DND-41 (cell line): ENCODE results near the gene GBE1.

Experiments
- EZH2 ChIP-seq: IDR thresholded peaks from 3 replicates; pipeline ENCODE4 v1.6.1; 2012; ENCODE audit warnings: borderline replicate concordance, low read depth, mild to moderate bottlenecking, moderate library complexity, low read length, inconsistent platforms; ENCODE audit not compliant: severe bottlenecking
- TF ChIP-seq, protein P1 (sequence below): IDR thresholded peaks from 2 replicates; pipeline ENCODE4 v1.5.1; 2012; ENCODE audit warnings: borderline replicate concordance, low read length, moderate library complexity, mild to moderate bottlenecking; ENCODE audit not compliant: poor library complexity, severe bottlenecking; ENCODE audit errors: extremely low read depth

DNA sequence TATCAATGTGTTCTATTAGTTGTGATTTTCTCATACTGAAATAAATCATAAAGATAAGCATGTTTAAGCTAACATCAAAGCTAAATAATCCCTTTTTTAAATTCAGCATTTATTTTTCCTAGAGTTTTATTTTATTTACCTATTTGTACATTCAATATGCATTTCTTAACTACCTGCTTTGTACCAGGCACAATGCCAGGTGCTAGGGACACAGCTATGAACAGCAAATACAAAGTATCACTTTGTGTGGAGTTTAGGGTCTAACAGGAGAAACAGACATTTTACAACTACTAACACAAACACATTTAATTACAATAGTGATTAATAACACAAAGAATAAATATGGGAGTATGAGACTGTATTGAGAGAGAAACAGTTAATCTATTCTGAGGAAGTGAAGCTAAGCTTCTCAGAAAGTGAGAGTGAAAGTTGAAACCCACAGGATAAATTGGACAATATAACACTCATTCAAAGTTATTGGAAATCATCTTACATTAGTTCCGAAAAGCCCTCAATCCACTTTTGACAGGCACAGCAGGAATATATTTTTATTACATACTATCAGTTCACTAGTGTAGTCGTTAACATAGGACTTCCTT, 159.6 kb downstream of the GBE1 start:
- TF ChIP-seq, protein P1, sequence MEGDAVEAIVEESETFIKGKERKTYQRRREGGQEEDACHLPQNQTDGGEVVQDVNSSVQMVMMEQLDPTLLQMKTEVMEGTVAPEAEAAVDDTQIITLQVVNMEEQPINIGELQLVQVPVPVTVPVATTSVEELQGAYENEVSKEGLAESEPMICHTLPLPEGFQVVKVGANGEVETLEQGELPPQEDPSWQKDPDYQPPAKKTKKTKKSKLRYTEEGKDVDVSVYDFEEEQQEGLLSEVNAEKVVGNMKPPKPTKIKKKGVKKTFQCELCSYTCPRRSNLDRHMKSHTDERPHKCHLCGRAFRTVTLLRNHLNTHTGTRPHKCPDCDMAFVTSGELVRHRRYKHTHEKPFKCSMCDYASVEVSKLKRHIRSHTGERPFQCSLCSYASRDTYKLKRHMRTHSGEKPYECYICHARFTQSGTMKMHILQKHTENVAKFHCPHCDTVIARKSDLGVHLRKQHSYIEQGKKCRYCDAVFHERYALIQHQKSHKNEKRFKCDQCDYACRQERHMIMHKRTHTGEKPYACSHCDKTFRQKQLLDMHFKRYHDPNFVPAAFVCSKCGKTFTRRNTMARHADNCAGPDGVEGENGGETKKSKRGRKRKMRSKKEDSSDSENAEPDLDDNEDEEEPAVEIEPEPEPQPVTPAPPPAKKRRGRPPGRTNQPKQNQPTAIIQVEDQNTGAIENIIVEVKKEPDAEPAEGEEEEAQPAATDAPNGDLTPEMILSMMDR = no peak
- TF ChIP-seq EZH2 = no peak
